Measurements from ENCODE around the gene RBM19.

The RBM19 gene

GRCh38 chr12:113918306-113918705, 47.8 kb downstream of the RBM19 start:
- H3K9me2 ChIP-seq (replicated peaks; ENCODE audit: control insufficient read depth, low read length), result no peaks in the 10 kb centered on the region
- no peak for TF ChIP-seq EZH2phosphoT487 (IDR thresholded peaks at IDR 0.05; ENCODE audit: borderline replicate concordance, low read length)
- TF ChIP-seq CTCF (IDR thresholded peaks at IDR 0.05; ENCODE audit: low read depth, low read length, poor library complexity, severe bottlenecking), result no peak
- no peaks in the 10 kb centered on the region for H3K27me3 ChIP-seq (ENCODE audit: control insufficient read depth, low read length)
- H3K36me3 ChIP-seq (ENCODE audit: control insufficient read depth, low read length), result peaks cover 1% of the 10 kb centered on the region
- no peaks in the 10 kb centered on the region for H3K79me2 ChIP-seq (ENCODE audit: control insufficient read depth, low read length)
- H3K9me3 ChIP-seq (ENCODE audit: control insufficient read depth, insufficient read depth, low read length), result no peaks in the 10 kb centered on the region
- peaks cover 4% of the 10 kb centered on the region; the same call in 1 of the 2 replicates for H3K4me1 ChIP-seq (ENCODE audit: control insufficient read depth, low read length)
- no peaks in the 10 kb centered on the region for H3F3A ChIP-seq (ENCODE audit: control insufficient read depth, insufficient read depth)
- no peak overlapping the region for H3K27ac ChIP-seq (ENCODE audit: low read depth, low read length)
- H3K4me3 ChIP-seq (ENCODE audit: low read length), result no peak overlapping the region
- no peaks in the 10 kb centered on the region for H4K20me1 ChIP-seq (ENCODE audit: control insufficient read depth, insufficient read depth, low read depth, low read length)
- no peak overlapping the region for H3K4me2 ChIP-seq (ENCODE audit: low read length)

GRCh38 chr12:113917393-113917792, 48.7 kb downstream of the RBM19 start:
- no peak overlapping the region for H3K4me2 ChIP-seq (ENCODE audit: low read length)
- H3K4me3 ChIP-seq (ENCODE audit: low read length), result no peak overlapping the region
- no peak overlapping the region for H3K27ac ChIP-seq (ENCODE audit: low read depth, low read length)
- no peaks in the 10 kb centered on the region; the same call in 1 of the 2 replicates for H4K20me1 ChIP-seq (ENCODE audit: control insufficient read depth, insufficient read depth, low read depth, low read length)
- H3K36me3 ChIP-seq (ENCODE audit: control insufficient read depth, low read length), result no peaks in the 10 kb centered on the region
- H3K4me1 ChIP-seq (ENCODE audit: control insufficient read depth, low read length), result peaks cover 4% of the 10 kb centered on the region; the same call in 1 of the 2 replicates
- H3K79me2 ChIP-seq (ENCODE audit: control insufficient read depth, low read length), result no peaks in the 10 kb centered on the region
- H3K27me3 ChIP-seq (ENCODE audit: control insufficient read depth, low read length), result no peaks in the 10 kb centered on the region
- no peaks in the 10 kb centered on the region for H3K9me3 ChIP-seq (ENCODE audit: control insufficient read depth, insufficient read depth, low read length)
- no peaks in the 10 kb centered on the region for H3K9me2 ChIP-seq (replicated peaks; ENCODE audit: control insufficient read depth, low read length)
- TF ChIP-seq EZH2phosphoT487 (IDR thresholded peaks at IDR 0.05; ENCODE audit: borderline replicate concordance, low read length) (no peak), CTCF (IDR thresholded peaks at IDR 0.05; ENCODE audit: low read depth, low read length, poor library complexity, severe bottlenecking) (no peak)
- no peaks in the 10 kb centered on the region for H3F3A ChIP-seq (ENCODE audit: control insufficient read depth, insufficient read depth)

GRCh38 chr12:113914806-113915205, 51.3 kb downstream of the RBM19 start:
- no peaks in the 10 kb centered on the region for H3K27me3 ChIP-seq (ENCODE audit: control insufficient read depth, low read length)
- no peaks in the 10 kb centered on the region; the same call in 1 of the 2 replicates for H4K20me1 ChIP-seq (ENCODE audit: control insufficient read depth, insufficient read depth, low read depth, low read length)
- no peak for TF ChIP-seq CTCF (IDR thresholded peaks at IDR 0.05; ENCODE audit: low read depth, low read length, poor library complexity, severe bottlenecking)
- TF ChIP-seq EZH2phosphoT487 (IDR thresholded peaks at IDR 0.05; ENCODE audit: borderline replicate concordance, low read length), result no peak
- no peaks in the 10 kb centered on the region for H3K79me2 ChIP-seq (ENCODE audit: control insufficient read depth, low read length)
- H3K9me2 ChIP-seq (replicated peaks; ENCODE audit: control insufficient read depth, low read length), result no peaks in the 10 kb centered on the region
- no peak overlapping the region for H3K4me3 ChIP-seq (ENCODE audit: low read length)
- H3K9me3 ChIP-seq (ENCODE audit: control insufficient read depth, insufficient read depth, low read length), result no peaks in the 10 kb centered on the region
- H3K36me3 ChIP-seq (ENCODE audit: control insufficient read depth, low read length), result no peaks in the 10 kb centered on the region
- H3F3A ChIP-seq (ENCODE audit: control insufficient read depth, insufficient read depth), result no peaks in the 10 kb centered on the region
- H3K4me1 ChIP-seq (ENCODE audit: control insufficient read depth, low read length), result peaks cover 4% of the 10 kb centered on the region; the same call in 1 of the 2 replicates
- no peak overlapping the region for H3K4me2 ChIP-seq (ENCODE audit: low read length)
- H3K27ac ChIP-seq (ENCODE audit: low read depth, low read length), result no peak overlapping the region
